ENCODE measurements around the gene NPAS2. TPM values are rescaled to one million over a fixed set of nuclear protein-coding genes. Genes with fewer than 3 reads are reported as not detected.

The NPAS2 gene
- total and polyA plus RNA-seq, 12 donors = 4.7 to 51.3 (median 17.6) TPM

DNA sequence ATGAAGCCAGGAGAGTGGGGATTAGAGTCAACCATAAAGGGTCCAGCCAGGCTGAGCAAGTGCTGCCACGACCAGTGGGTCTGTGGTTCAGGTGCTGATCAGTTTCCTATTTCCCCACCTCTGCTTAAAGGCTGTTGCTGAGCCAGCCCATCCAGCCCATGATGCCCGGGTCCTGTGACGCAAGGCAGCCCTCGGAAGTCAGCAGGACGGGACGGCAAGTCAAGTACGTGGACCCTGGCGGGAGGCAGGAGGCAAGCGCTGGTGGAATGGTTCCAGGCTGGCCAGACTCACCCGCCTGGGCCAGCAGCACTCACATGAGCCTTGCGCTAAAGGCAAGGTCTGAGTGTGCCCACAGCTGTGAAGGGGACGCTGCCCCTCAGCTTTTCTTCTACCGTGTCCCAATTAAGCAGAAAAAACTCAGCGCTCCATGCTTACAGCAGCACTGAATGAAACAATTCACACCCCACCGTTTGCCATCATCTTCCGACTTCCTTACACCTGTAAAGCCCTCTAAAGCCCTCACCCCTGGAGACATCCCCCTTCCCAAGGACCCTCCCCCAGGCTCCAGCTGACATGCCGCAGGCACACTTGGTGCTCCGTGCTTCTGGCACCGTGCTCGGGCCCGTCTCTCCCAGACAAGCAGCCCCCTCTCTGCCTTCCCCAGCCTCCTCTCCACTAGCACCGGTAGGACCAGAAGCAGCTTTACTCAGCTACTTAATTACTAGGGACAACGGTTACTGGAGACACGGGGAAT is 170.9 kb downstream of the NPAS2 start:
- no peak for DNase-seq
- intact Hi-C loops (cut with DNase I) = no loop called here
- Histone ChIP-seq H3K36me3 (replicated peaks in 1 of 2) (peaks cover 0 to 7% of the 10 kb centered on the region in 2 donors), H3K4me1 (replicated peaks in 1 of 2) (no peaks in the 10 kb centered on the region), H3K27ac (no peak overlapping the region), H3K4me3 (no peak overlapping the region), H3K27me3 (no peaks in the 10 kb centered on the region), H3K9me3 (replicated peaks in 1 of 3) (no peaks in the 10 kb centered on the region)
- no peak for TF ChIP-seq CTCF (IDR thresholded peaks at IDR 0.05)
- no peak for TF ChIP-seq POLR2A (IDR thresholded peaks at IDR 0.05)
- whole genome bisulfite sequencing, 4 donors = 86 to 89% (median 88%) methylated on average over 14 to 24 of the region's 24 CpGs

- H3K9me3 ChIP-seq (replicated peaks in 1 of 3) = no peaks in the 10 kb centered on the region
- TF ChIP-seq CTCF (IDR thresholded peaks at IDR 0.05) (no peak), POLR2A (IDR thresholded peaks at IDR 0.05) (no peak)
- H3K4me3 ChIP-seq = no peak overlapping the region
- no peak for DNase-seq
- H3K27me3 ChIP-seq = no peaks in the 10 kb centered on the region
- no peak overlapping the region for H3K27ac ChIP-seq
- 86 to 91% (median 91%) methylated on average over 4 to 5 of the region's 5 CpGs for WGBS, 4 donors
- no peaks in the 10 kb centered on the region for H3K4me1 ChIP-seq (replicated peaks in 1 of 2)
- intact Hi-C loops (cut with DNase I) = no loop called here
- H3K36me3 ChIP-seq (replicated peaks in 1 of 2) = peaks cover 0 to 7% of the 10 kb centered on the region in 2 donors
Observed at GRCh38 chr2:100991404-100991773, 171.4 kb downstream of the NPAS2 start.

GRCh38 chr2:100992262-100992661 is 172.3 kb downstream of the NPAS2 start:
- TF ChIP-seq CTCF (IDR thresholded peaks at IDR 0.05) = no peak
- TF ChIP-seq POLR2A (IDR thresholded peaks at IDR 0.05) = no peak
- intact Hi-C loops (cut with DNase I) = no loop called here
- peaks cover 0 to 7% of the 10 kb centered on the region in 2 donors for H3K36me3 ChIP-seq (replicated peaks in 1 of 2)
- no peak for DNase-seq
- no peak overlapping the region for H3K4me3 ChIP-seq
- H3K9me3 ChIP-seq (replicated peaks in 1 of 3) = no peaks in the 10 kb centered on the region
- H3K27ac ChIP-seq = no peak overlapping the region
- no peaks in the 10 kb centered on the region for H3K4me1 ChIP-seq (replicated peaks in 1 of 2)
- WGBS, 4 donors = 86 to 93% (median 87%) methylated on average over 6 of the region's 6 CpGs
- no peaks in the 10 kb centered on the region for H3K27me3 ChIP-seq

- Histone ChIP-seq H3K4me3 (no peak overlapping the region), H3K4me1 (replicated peaks in 1 of 2) (peaks cover 3 to 9% of the 10 kb centered on the region in 2 donors), H3K36me3 (replicated peaks in 1 of 2) (peaks cover 0 to 7% of the 10 kb centered on the region in 2 donors), H3K9me3 (replicated peaks in 1 of 3) (no peaks in the 10 kb centered on the region), H3K27me3 (no peaks in the 10 kb centered on the region), H3K27ac (no peak overlapping the region)
- no peak for DNase-seq
- intact Hi-C loops (cut with DNase I) = no loop called here
- 90 to 95% (median 91%) methylated on average over 17 of the region's 17 CpGs for WGBS, 4 donors
- TF ChIP-seq POLR2A (IDR thresholded peaks at IDR 0.05) = no peak
- TF ChIP-seq CTCF (IDR thresholded peaks at IDR 0.05) = no peak
Observed at GRCh38 chr2:100993294-100993693, 173.4 kb downstream of the NPAS2 start.

Data from adrenal gland (tissue), 12 donors.